ENCODE measurements around the gene ACADVL.
A peak's percentile ranks its signal among the peaks of the same experiment; 100 is the strongest.
"Not testable (repeated sequence)": the region's sequence is repeated elsewhere in the genome, so short reads cannot be mapped to it uniquely, and the experiment has no call there.

The ACADVL gene

GRCh38 chr17:7235693-7236665, 16.2 kb downstream of the ACADVL start:
- DNase-seq: no peak

- no peak for DNase-seq
Measured at GRCh38 chr17:7236808-7237207, 17.1 kb downstream of the ACADVL start.

- DNase-seq: no peak
Measured at GRCh38 chr17:7237266-7237760, 17.6 kb downstream of the ACADVL start.

- DNase-seq: peak; percentile 42
Measured at GRCh38 chr17:7237761-7238419, 18.2 kb downstream of the ACADVL start.

GRCh38 chr17:7238420-7239090, 18.8 kb downstream of the ACADVL start:
- DNase-seq: no peak

GRCh38 chr17:7239091-7240027, 19.6 kb downstream of the ACADVL start, which contains the start of gene PHF23:
Gene PHF23, minus strand, starts transcription at chr17:7239457. Its CDS starts 178 bp downstream, at chr17:7239279.
- DNase-seq: peak; percentile 89

- DNase-seq: no peak
Measured at GRCh38 chr17:7240375-7240774, 20.6 kb downstream of the ACADVL start.

GRCh38 chr17:7241090-7241733, 21.5 kb downstream of the ACADVL start:
- DNase-seq: no peak

- peak; percentile 71 for DNase-seq
Measured at GRCh38 chr17:7241783-7242716, 22.3 kb downstream of the ACADVL start, which contains the start of gene GABARAP. Gene GABARAP, minus strand, starts transcription at chr17:7242449. Its CDS starts 119 bp downstream, at chr17:7242330.

- peak; percentile 87 for DNase-seq
Measured at GRCh38 chr17:7242717-7243452, 23.1 kb downstream of the ACADVL start.

GRCh38 chr17:7243453-7243729, 23.7 kb downstream of the ACADVL start:
- DNase-seq: no peak

GRCh38 chr17:7243838-7244237, 24.1 kb downstream of the ACADVL start:
- DNase-seq: not testable (repeated sequence)

- no peak for DNase-seq
Measured at GRCh38 chr17:7246779-7247178, 27.0 kb downstream of the ACADVL start.

GRCh38 chr17:7248796-7249195, 29.1 kb downstream of the ACADVL start:
- no peak for DNase-seq

GRCh38 chr17:7249214-7249613, 29.5 kb downstream of the ACADVL start:
- DNase-seq: no peak

- DNase-seq: no peak
Measured at GRCh38 chr17:7249830-7250229, 30.1 kb downstream of the ACADVL start.

GRCh38 chr17:7250695-7251627, 31.2 kb downstream of the ACADVL start:
- DNase-seq: no peak

- peak; percentile 86 for DNase-seq
Measured at GRCh38 chr17:7251661-7252175, 32.0 kb downstream of the ACADVL start, which contains the start of gene CTDNEP1. Gene CTDNEP1, minus strand, starts transcription at chr17:7251734. Its CDS starts 438 bp downstream, at chr17:7251296.
